DMS153 treated with DMSO at 0.1 percent for 48 hours (cell line): ENCODE results near the gene NAPG.
"Not testable (repeated sequence)": the region's sequence is repeated elsewhere in the genome, so short reads cannot be mapped to it uniquely, and the experiment has no call there.

Source experiments
- DNase-seq: peaks from one replicate; lab custom pipeline; 2025; ENCODE audit not compliant: unreplicated experiment; lab: John Stamatoyannopoulos, UW

The NAPG gene

DNA sequence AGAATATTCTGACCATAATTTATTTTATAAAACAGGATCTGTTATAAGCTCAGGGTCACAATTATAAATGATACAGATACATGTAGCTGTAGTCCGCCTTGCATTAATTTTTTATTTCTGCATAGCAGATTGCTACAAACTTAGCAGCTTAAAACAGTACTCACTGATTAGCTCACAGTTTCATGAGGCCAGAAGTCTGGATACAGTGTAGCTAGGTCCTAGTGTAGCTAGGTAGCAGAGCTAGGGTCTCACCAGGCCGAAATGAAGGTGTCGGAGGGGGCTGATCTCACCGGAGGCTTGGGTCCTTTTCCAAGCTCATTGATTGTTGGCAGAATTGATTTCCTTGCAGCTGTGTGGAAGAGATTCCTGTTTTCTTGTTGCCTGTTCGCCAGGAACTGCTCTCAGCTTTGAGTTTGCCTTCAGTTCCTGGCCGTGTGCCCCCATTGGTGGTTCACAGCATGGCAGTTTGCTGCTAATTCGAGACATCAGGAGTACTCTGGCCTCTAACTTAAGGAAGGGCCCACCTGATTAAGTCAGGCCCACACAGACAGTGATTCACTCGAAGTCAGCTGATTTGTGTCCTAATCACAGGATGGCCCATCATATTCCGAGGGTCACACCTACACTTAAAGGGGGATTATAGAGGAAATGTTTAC lies 18.4 kb downstream of the NAPG start:
- DNase-seq = no peak

GRCh38 chr18:10546557-10547300 lies 20.9 kb downstream of the NAPG start:
- DNase-seq = no peak

DNA sequence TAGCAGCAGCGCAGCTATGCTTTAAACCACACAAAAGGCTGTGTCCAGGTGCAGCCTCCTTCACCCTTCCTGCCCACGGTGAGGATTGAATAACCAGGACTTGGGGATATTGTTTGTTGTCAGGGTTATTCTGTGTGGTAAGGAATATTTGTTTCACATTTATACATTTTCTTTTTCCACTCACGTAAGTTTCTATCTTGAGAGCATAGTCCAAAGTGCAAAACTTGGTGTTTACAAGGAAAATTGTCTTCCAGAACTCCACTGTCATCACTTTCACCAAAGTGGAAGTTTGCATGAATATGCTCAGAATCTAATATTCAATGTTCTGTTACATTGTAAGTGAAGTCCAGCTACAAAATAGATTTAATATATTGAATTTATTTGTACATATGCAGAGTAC lies 26.4 kb downstream of the NAPG start:
- DNase-seq = no peak

DNA sequence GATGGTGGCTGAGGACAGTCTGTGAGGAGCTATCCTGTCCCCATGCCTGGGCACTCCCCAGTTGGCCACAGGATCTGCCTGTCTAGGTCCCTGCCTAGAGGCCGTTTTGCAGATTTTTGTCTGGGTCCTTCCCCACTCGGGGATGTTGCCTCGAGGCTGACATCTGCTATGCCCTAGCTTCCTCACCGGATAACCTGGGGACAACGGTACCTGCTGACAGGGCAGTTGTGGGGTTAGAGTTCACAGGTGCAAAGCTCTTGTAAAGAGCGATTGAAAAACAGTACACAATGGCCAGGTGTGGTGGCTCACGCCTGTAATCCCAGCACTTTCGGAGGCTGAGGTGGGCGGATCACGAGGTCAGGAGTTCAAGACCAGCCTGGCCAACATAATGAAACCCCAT lies 30.4 kb downstream of the NAPG start:
- DNase-seq = not testable (repeated sequence)

- no peak for DNase-seq
These were observed 31.4 kb downstream of the NAPG start for GRCh38 chr18:10557085-10557677.

- no peak for DNase-seq
These were observed 32.6 kb downstream of the NAPG start for GRCh38 chr18:10558243-10558966.

DNA sequence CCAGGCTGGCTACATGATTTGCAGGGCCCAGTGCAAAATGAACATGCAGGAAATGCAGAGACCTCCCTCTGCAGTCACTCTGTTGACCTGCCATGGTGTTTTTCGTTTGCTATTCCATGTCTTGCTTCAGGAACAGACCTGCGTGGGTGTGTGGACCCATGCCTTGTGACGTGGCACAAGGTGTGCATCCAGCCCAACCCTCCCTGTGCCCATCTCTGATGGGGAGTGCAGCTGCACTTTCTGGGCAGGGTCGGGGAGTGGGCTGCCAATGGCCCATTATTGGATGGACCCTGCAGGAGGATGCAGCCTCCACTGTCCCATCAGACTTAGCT lies 33.1 kb downstream of the NAPG start:
- DNase-seq = no peak

- no peak for DNase-seq
These were observed 34.0 kb downstream of the NAPG start for GRCh38 chr18:10559553-10560451.

GRCh38 chr18:10560452-10561045 lies 34.7 kb downstream of the NAPG start:
- DNase-seq = no peak

DNA sequence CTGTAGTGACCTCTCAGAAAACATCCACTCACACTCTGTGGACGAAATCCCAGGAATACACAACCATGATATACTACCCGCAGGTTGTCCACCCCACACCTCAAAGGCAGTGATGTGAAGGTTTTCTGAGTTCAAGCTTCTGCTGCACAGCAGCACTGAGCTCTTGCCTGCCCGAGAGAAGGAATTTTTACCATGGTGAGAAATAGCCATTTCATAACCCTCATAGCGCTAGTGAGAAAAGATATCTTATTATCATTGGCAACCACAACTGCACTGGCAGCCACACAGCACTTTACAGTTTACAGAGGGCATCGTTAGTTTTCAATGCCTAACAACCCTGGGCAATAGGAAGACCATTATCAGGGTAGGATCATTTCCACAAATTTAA lies 36.9 kb downstream of the NAPG start:
- no peak for DNase-seq

GRCh38 chr18:10563886-10564285 lies 38.1 kb downstream of the NAPG start:
- no peak for DNase-seq

DNA sequence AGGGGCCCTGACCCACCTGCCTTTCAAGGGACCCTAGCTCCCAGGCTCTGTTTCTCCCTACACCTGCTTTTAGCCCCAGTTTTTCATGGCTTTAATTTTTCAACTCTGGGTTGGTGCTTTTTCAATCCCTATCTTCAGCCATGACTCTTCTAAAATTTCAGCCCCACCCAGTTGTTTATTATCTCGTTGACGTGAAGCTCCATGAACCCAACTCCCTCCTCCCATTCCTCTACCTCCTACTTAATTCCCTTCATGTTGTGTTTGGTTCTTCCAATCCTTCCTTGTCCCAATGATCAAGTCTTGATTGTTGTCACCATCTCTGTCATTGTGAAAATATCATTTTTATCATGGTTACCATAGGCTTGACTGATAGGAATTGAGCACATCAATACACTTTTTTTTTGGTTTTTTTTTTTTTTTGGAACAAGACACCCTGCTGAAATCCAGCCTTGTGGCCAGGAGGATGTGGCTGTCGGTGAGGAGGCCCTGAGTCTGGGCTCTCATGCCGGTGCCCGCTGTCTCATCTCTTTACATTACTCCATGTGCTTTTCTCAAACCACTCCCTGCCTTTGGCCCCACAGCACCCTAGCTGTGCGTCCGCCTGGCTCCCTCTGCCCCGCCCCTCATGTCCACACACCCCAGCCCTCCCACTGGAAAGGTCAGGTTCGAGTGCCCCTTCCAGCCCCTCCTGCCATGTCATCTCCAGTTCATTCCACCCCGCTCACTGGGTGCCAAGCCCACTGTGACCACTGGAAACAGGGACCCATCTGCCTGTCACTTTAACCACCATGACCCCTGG lies 39.3 kb downstream of the NAPG start:
- no peak for DNase-seq

GRCh38 chr18:10565835-10566234 lies 40.0 kb downstream of the NAPG start:
- DNase-seq = no peak

DNA sequence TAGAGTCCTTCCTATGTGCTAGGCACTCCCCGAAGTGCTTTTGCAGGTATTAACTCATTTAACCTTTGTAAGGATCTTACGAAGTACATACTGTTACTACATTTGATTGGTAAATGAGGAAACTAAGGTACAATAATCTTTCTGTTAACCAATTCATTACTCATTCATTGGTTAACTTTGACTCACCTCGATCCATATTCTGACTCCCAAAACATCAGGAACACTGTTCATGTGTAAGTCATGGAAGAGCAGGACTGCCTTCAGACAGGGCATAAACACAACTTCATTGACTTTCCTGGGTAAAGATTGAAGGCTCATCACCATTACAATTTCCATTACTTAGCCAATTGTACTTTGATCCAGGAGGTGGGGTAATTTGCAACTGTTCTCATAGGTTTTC lies 40.6 kb downstream of the NAPG start:
- DNase-seq = no peak

- not testable (repeated sequence) for DNase-seq
These were observed 44.1 kb downstream of the NAPG start for GRCh38 chr18:10569941-10570340.

- DNase-seq = no peak
These were observed 44.8 kb downstream of the NAPG start for GRCh38 chr18:10570622-10571021.

GRCh38 chr18:10571537-10571936 lies 45.7 kb downstream of the NAPG start:
- DNase-seq = no peak

GRCh38 chr18:10573261-10573660 lies 47.4 kb downstream of the NAPG start:
- not testable (repeated sequence) for DNase-seq

- not testable (repeated sequence) for DNase-seq
These were observed 48.6 kb downstream of the NAPG start for GRCh38 chr18:10574412-10574811.
